Cardiac fibroblast (primary cell): ENCODE measurements around the gene EFCAB10.

Experiments used
- DNase-seq, 2 donors: peaks; one replicate each; pipeline versions ENCODE4 v3.0.0 to v3.0.0-alpha.2; 2010; ENCODE audit warnings: low read depth in 2 of 2
- H3K4me3 ChIP-seq, 2 donors: replicated peaks in 1 of 2; 1 replicate in 1 of 2; 2 replicates in 1 of 2; pipeline ENCODE4 v1.5.1; 2011; ENCODE audit warnings: low read depth in 2 of 2, low read length in 2 of 2, mild to moderate bottlenecking in 2 of 2, moderate library complexity in 1 of 2
- CTCF ChIP-seq: IDR thresholded peaks from one replicate; pipeline ENCODE4 v1.5.1; 2011; ENCODE audit warnings: low read depth, mild to moderate bottlenecking, low read length, inconsistent platforms

The EFCAB10 gene

DNA sequence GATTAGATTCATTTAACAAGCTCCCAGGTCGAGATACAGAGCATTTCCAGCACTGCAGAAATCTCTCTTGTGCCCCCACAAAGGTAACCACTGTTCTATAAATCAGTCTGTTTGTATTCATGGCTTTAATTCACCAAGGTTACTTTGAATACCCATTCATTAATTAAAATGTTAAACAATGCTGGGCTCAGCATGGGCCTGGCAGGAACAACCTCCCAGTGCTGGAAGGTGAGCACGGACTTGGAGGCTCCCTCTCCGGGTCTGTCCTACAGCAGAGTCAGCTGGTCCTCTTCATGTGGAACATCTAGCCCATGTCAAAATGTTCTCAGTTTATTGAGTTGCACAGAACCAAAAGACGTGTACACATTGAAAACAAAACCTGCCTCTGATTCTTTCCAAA lies 15.6 kb upstream of the EFCAB10 start:
- no peak overlapping the region for H3K4me3 ChIP-seq
- no peak for DNase-seq
- TF ChIP-seq CTCF = no peak

GRCh38 chr7:105594034-105594433 lies 12.7 kb upstream of the EFCAB10 start:
- no peak overlapping the region for H3K4me3 ChIP-seq

GRCh38 chr7:105591522-105591921 lies 10.2 kb upstream of the EFCAB10 start:
- no peak for TF ChIP-seq CTCF
- no peak overlapping the region for H3K4me3 ChIP-seq
- DNase-seq = no peak

More at GRCh38 chr7:105594034-105594433, 12.7 kb upstream of the EFCAB10 start:
- no peak for TF ChIP-seq CTCF
- DNase-seq = no peak

- no peak for DNase-seq
- no peak for TF ChIP-seq CTCF
- H3K4me3 ChIP-seq = no peak overlapping the region
Measured at GRCh38 chr7:105590793-105591192, 9.5 kb upstream of the EFCAB10 start.

GRCh38 chr7:105589356-105590077 lies 8.2 kb upstream of the EFCAB10 start:
- H3K4me3 ChIP-seq = no peak overlapping the region
- peak; percentile 65 for TF ChIP-seq CTCF
- peak; percentile 83 to 87 for DNase-seq

DNA sequence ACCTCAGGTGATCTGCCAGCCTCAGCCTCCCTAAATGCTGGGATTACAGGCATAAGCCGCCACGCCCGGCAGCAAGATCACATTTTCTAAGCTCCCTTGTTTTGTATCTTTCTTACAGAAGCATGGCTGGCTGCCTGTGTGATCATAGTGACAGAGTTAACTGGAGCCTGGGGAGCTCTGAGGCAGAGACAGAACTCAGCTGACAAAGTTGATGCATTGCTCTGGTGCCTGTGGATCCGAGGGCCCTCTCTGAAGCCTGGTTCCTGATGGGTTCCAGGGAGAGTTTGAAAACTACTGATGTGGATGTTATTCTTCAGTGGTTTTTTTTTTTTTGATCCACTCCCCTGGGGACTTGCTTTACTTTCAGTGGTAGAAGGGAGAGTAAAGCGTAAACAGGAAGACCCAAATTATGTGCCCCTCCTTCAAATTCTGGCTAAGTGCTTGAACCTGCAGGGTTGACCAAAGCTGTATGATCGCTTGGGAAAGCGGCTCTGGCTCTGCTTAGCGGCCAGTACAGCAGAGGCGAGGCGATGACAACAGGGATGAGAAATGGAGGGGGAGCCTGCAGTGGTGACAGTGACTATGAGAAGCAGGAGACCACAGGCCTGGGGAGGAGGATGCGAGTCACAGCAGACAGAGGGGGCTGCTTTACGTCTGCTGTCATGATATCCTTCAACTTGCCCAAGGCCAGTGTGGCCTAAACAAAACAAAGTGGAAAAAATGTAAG lies 6.8 kb upstream of the EFCAB10 start:
- DNase-seq = peak in 1 of 2 donors; percentile 5
- no peak overlapping the region for H3K4me3 ChIP-seq
- TF ChIP-seq CTCF = no peak
